ENCODE measurements around the gene PADI2. TPM values are rescaled to one million over a fixed set of nuclear protein-coding genes. Genes with fewer than 3 reads are reported as not detected.

The PADI2 gene
- total and polyA plus RNA-seq, 9 of the 15 experiments (the other 6 are each of a cell fraction or from before 2014, with no cell fraction given), result 0.01 to 0.11 (median 0.01) TPM; not detected in 5

DNA sequence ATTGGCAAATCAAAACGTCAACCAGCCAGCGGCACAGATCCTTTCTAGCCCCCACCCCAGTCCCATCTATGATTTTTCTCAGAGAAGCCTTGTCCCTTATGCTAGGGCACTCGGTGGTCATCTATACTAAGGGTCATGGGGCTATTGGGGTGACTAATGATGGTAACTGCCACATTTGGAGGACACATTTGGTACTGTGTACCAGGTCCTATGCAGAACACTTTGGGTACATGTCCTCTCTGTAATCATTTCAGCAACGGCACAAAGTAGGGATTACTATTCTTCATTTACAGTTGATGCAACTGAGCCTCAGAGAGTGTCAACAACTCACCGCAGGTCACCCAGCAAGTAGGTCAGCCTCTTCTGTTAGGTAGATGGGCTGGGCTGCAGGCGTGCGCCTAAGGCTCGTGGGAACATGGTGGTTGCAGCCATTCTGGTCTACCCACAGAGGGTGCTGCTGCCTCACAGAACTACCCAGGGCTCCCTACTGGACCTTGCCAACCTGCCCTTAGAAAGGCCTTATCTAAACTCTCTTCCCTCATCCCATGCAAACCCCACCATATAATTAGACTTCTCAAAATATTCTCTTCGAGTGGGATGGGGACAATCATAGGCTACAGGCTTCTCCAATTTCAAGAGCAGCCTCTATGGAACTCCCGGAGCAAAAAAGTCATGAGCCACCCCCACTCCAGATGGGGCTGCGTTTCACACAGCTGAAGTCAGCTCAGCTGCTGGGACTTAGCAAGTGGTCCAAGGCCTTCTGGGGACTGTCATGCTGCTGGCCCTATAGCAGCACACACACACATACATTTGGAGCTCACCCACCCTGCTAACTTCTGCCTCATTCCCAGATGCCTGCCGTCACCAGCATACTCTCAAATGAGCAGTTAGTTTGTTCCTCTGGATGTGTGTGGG lies 59.6 kb downstream of the PADI2 start (continued):
- TF ChIP-seq, protein P1, sequence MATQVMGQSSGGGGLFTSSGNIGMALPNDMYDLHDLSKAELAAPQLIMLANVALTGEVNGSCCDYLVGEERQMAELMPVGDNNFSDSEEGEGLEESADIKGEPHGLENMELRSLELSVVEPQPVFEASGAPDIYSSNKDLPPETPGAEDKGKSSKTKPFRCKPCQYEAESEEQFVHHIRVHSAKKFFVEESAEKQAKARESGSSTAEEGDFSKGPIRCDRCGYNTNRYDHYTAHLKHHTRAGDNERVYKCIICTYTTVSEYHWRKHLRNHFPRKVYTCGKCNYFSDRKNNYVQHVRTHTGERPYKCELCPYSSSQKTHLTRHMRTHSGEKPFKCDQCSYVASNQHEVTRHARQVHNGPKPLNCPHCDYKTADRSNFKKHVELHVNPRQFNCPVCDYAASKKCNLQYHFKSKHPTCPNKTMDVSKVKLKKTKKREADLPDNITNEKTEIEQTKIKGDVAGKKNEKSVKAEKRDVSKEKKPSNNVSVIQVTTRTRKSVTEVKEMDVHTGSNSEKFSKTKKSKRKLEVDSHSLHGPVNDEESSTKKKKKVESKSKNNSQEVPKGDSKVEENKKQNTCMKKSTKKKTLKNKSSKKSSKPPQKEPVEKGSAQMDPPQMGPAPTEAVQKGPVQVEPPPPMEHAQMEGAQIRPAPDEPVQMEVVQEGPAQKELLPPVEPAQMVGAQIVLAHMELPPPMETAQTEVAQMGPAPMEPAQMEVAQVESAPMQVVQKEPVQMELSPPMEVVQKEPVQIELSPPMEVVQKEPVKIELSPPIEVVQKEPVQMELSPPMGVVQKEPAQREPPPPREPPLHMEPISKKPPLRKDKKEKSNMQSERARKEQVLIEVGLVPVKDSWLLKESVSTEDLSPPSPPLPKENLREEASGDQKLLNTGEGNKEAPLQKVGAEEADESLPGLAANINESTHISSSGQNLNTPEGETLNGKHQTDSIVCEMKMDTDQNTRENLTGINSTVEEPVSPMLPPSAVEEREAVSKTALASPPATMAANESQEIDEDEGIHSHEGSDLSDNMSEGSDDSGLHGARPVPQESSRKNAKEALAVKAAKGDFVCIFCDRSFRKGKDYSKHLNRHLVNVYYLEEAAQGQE (IDR thresholded peaks at IDR 0.05; ENCODE audit: borderline replicate concordance), result peak; percentile 53; the same call in 1 of the 2 replicates
- TF ChIP-seq, protein P1 (CRISPR knock-in tag; IDR thresholded peaks at IDR 0.05; ENCODE audit: low read depth), result no peak
- TF ChIP-seq JUND (IDR thresholded peaks at IDR 0.05; ENCODE audit: borderline replicate concordance, low read depth, low read length), result 0 out of 2 replicates have a peak, but pooled peaks have one; percentile 20
- no peak; the same call in 2 of the 3 replicates for TF ChIP-seq JUND (tag; IDR thresholded peaks at IDR 0.05; ENCODE audit: borderline replicate concordance, low read depth, low read length)
- no peak for TF ChIP-seq CHD1 (IDR thresholded peaks at IDR 0.05; ENCODE audit: low read length)
- TF ChIP-seq KLF16 (IDR thresholded peaks at IDR 0.05), result 0 out of 2 replicates have a peak, but pooled peaks have one; percentile 14
- TF ChIP-seq TBL1XR1 (IDR thresholded peaks at IDR 0.05; ENCODE audit: low read length in 2 of 2), result peak in 1 of 2 experiments; percentile 10; a peak in 1 of 4 replicates
- TF ChIP-seq ZFP36 (IDR thresholded peaks at IDR 0.05; ENCODE audit: low read depth, low read length, partially characterized antibody), result peak; percentile 44
